SK-N-MC (cell line): ENCODE data around the gene CRLF3.

Experiments used
- EZH2 ChIP-seq: fragments of 200-600 bp; sonication (generic); IDR thresholded peaks from one replicate; pipeline ENCODE4 v1.6.1; 2017; ENCODE audit warnings: antibody characterized with exemption
- FOXP2 ChIP-seq: optimal IDR thresholded peaks from 2 replicates; pipeline ENCODE3; 2011; ENCODE audit warnings: mild to moderate bottlenecking, moderate library complexity; ENCODE audit not compliant: insufficient read depth; ENCODE audit errors: extremely low read length, control extremely low read depth
- POLR2AphosphoS5 ChIP-seq: IDR thresholded peaks from 2 replicates; pipeline ENCODE4 v1.6.1; 2012; ENCODE audit warnings: mild to moderate bottlenecking, low read depth, low read length, borderline replicate concordance

DNA sequence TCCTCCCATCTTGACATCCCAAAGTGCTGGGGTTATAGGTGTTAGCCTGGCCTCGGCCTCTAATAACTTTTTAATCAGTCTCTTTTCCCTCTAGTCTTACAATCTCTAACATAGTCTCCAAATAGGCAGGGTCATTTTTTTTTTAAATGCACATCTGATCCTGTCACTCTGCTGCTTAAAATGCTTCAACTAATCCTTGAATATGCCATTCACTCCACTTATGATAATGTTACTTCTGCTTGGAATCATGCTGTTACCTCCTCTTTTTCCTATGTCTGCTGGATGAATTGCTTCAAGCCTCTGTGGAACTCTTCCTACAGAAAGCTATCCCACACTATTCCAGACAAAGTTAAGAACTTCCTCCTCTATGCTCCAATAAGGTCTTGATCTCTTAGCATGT, 22.8 kb downstream of the CRLF3 start:
- no peak for TF ChIP-seq POLR2AphosphoS5
- no peak for TF ChIP-seq EZH2
- TF ChIP-seq FOXP2 = no peak
